Activated B cell treated with CpG ODN at 0.5 μM for 24 hours (primary cell): Measurements from ENCODE around the gene DRC3. TPM values are rescaled to one million over a fixed set of nuclear protein-coding genes. Genes with fewer than 3 reads are reported as not detected.

Experiments used
- ATAC-seq: fragments of 200-7000 bp; cut with Tn5 transposase; one replicate; pipeline ENCODE4 v1.10.0; 2021; ENCODE audit warnings: low read depth, mild to moderate bottlenecking, moderate library complexity
- CTCF ChIA-PET: fragments of 350-600 bp; sonication (Branson Sonifier 250); formaldehyde crosslinking; loops from one replicate; lab custom pipeline; 2021; ENCODE audit warnings: antibody characterized with exemption; lab: Charles Lee
- POLR2A ChIA-PET: fragments of 350-600 bp; sonication (Branson Sonifier 250); formaldehyde crosslinking; loops from one replicate; lab custom pipeline; 2021; ENCODE audit warnings: antibody characterized with exemption; lab: Charles Lee
- DNase-seq: peaks from one replicate; pipeline ENCODE4 v3.0.0; 2022
- H3K27ac Mint-ChIP-seq: one replicate; pipeline ENCODE4 v1.8.0; 2020; ENCODE audit warnings: mixed read lengths
- H3K27me3 Mint-ChIP-seq: one replicate; pipeline ENCODE4 v1.8.0; 2021; ENCODE audit warnings: mixed read lengths
- H3K36me3 Mint-ChIP-seq: one replicate; pipeline ENCODE4 v1.8.0; 2021; ENCODE audit warnings: low read depth, mixed read lengths
- H3K4me1 Mint-ChIP-seq: one replicate; pipeline ENCODE4 v1.8.0; 2021; ENCODE audit warnings: mixed read lengths
- H3K4me3 Mint-ChIP-seq: one replicate; pipeline ENCODE4 v1.8.0; 2020; ENCODE audit warnings: mild to moderate bottlenecking, mixed read lengths
- H3K9me3 Mint-ChIP-seq: one replicate; pipeline ENCODE4 v1.8.0; 2020; ENCODE audit warnings: mixed read lengths
- intact Hi-C: fragments of 100-400 bp; cut with micrococcal nuclease; formaldehyde crosslinking; loops from one replicate; pipeline ENCODE4 v1.15.1; 2024
- total RNA-seq: library from RNA; stranded (reverse); gene quantifications from 2 replicates; pipeline ENCODE4 v1.2.3, GENCODE V29; 2022
- TF ChIP-seq, protein P1 (sequence below): fragments of 200-600 bp; IDR thresholded peaks from one replicate; pipeline ENCODE4 v1.8.0; 2022; ENCODE audit warnings: antibody characterized with exemption, mild to moderate bottlenecking

DRC3 gene
- total RNA-seq, 1 donor from 2014 or later = not detected

DNA sequence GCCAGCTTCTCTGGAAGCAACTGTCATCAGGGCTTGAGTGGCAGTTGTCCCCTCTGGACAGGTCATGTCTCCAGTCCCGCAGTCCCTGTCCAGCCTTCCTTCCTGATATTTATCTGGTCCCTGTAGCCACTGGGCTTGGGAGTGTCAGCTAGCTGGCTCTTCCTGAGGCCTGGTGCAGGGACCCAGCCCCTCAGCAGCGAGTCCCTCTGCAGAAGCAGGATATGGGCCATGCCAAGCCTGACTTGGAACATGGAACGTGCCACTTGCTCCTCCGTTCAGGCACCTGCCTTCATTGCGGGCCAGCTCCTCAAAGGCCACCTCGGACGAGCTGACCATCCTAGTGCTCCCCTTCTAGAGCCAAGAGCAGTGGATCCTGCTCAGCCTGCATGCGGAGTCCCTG, 26.3 kb downstream of the DRC3 start:
- Mint-ChIP-seq H3K36me3 (no peaks in the 10 kb centered on the region), H3K4me3 (no peak overlapping the region), H3K9me3 (no peaks in the 10 kb centered on the region), H3K27ac (no peak overlapping the region), H3K4me1 (peaks cover 9% of the 10 kb centered on the region), H3K27me3 (no peaks in the 10 kb centered on the region)
- ATAC-seq = no peak
- ChIA-PET CTCF (no interaction called here), POLR2A (no interaction called here)
- TF ChIP-seq, protein P1, sequence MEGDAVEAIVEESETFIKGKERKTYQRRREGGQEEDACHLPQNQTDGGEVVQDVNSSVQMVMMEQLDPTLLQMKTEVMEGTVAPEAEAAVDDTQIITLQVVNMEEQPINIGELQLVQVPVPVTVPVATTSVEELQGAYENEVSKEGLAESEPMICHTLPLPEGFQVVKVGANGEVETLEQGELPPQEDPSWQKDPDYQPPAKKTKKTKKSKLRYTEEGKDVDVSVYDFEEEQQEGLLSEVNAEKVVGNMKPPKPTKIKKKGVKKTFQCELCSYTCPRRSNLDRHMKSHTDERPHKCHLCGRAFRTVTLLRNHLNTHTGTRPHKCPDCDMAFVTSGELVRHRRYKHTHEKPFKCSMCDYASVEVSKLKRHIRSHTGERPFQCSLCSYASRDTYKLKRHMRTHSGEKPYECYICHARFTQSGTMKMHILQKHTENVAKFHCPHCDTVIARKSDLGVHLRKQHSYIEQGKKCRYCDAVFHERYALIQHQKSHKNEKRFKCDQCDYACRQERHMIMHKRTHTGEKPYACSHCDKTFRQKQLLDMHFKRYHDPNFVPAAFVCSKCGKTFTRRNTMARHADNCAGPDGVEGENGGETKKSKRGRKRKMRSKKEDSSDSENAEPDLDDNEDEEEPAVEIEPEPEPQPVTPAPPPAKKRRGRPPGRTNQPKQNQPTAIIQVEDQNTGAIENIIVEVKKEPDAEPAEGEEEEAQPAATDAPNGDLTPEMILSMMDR = no peak
- DNase-seq = no peak
- intact Hi-C loops = no loop called here

DNA sequence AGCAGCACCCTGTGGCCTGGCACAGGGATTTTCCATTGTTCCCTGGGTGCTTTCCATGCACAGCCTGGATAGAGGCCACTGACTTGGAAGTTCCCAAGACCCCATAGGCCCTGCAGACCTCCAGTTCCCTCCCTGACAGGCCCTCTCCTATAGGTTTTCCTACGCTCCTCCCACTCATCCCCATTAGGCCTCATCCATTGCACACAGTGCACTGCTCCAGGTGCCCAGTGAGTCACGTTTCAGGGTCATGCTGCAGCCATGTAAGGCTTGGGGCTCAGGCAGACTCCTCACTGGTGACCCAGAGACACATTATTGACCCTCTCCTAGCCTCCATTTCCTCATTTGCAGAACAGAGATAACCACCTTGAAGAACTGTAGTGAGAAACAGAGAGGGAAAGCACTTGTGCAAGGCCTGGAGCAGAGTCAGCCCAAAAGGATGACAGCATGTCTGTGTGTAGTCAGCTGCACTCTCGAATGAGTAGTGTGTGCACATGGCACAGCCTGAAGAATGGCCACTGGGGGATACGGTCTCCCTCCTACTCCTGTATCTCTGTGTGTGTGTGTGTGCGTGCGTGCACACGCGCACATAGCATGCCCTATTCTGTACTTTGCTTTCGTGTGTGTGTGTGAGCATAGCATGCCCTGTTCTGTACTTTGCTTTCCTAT, 26.8 kb downstream of the DRC3 start:
- intact Hi-C loops = no loop called here
- DNase-seq = no peak
- ATAC-seq = no peak
- TF ChIP-seq, protein P1 = no peak
- no peaks in the 10 kb centered on the region for H3K27me3 Mint-ChIP-seq
- no peaks in the 10 kb centered on the region for H3K36me3 Mint-ChIP-seq
- H3K4me3 Mint-ChIP-seq = no peak overlapping the region
- peaks cover 9% of the 10 kb centered on the region for H3K4me1 Mint-ChIP-seq
- no peaks in the 10 kb centered on the region for H3K9me3 Mint-ChIP-seq
- no peak overlapping the region for H3K27ac Mint-ChIP-seq
- CTCF ChIA-PET = no interaction called here
- POLR2A ChIA-PET = no interaction called here

DNA sequence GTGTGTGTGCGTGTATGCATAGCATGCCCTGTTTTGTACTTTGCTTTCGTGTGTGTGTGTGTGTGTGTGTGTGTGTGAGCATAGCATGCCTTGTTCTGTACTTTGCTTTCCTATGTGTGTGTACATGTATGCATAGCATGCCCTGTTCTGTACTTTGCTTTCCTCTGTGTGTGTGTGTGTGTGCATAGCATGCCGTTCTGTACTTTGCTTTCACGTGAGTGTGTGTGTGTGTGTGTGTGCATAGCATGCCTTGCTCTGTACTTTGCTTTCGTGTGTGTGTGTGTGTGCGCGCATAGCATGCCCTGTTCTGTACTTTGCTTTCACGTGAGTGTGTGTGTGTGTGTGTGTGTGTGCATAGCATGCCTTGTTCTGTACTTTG, 27.4 kb downstream of the DRC3 start:
- POLR2A ChIA-PET = no interaction called here
- TF ChIP-seq, protein P1 = no peak

DNA sequence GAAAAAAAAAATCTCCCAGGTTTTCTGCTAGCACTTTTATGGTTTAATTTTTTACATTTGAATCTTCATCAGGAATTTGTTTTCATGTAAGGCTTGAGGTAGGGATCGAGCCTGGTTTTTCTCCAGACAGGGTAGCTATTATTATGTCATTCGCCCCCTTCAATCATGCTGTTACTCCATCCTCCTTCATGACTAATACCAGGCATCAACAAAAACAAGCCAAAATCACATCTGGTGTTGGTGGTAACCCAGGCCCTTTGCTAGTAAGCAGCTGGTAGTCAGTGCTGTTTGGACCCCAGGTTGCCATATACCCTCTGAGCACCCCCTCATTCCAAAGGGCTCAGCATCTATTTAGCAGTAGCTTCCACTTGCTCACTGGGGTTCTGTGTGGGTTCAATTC, 29.5 kb downstream of the DRC3 start:
- Mint-ChIP-seq H3K4me1 (peaks cover 9% of the 10 kb centered on the region), H3K27ac (no peak overlapping the region), H3K27me3 (no peaks in the 10 kb centered on the region), H3K36me3 (peaks cover 11% of the 10 kb centered on the region), H3K9me3 (no peaks in the 10 kb centered on the region), H3K4me3 (no peak overlapping the region)
- CTCF ChIA-PET = no interaction called here
- no peak for ATAC-seq
- POLR2A ChIA-PET = no interaction called here
- TF ChIP-seq, protein P1 = no peak
- DNase-seq = no peak
- intact Hi-C loops = no loop called here

More for the DNA sequence above, 27.4 kb downstream of the DRC3 start:
- ATAC-seq (no peak), DNase-seq (no peak)
- Mint-ChIP-seq H3K4me3 (no peak overlapping the region), H3K4me1 (peaks cover 9% of the 10 kb centered on the region), H3K9me3 (no peaks in the 10 kb centered on the region), H3K36me3 (no peaks in the 10 kb centered on the region), H3K27ac (no peak overlapping the region), H3K27me3 (no peaks in the 10 kb centered on the region)
- intact Hi-C loops = no loop called here
- CTCF ChIA-PET = no interaction called here

DNA sequence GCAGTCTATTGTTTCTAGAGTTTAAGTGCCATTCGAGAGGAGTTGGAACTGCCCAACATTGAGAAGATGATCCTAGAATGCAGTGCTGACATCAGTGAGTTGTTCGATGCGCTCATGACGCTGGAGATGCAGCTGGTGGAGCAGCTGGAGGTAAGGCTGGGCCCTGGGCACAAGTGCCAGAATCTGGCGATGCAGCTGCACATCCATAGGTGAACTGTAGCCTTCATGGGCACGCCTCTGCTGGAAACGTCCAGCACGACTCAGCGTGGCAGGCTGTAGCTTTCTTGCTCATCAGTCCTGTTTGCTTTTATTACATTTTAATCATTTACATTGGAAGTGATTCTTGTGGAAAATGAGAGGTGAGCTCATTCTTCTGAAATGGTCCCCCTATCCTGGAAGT, 31.7 kb downstream of the DRC3 start:
- Mint-ChIP-seq H3K36me3 (peaks cover 29% of the 10 kb centered on the region), H3K4me3 (no peak overlapping the region), H3K9me3 (no peaks in the 10 kb centered on the region), H3K27me3 (no peaks in the 10 kb centered on the region), H3K4me1 (peaks cover 9% of the 10 kb centered on the region), H3K27ac (no peak overlapping the region)
- TF ChIP-seq, protein P1 = no peak
- ChIA-PET CTCF (interaction anchor here (0.7 kb wide), 1 partner anchor 29 kb away, joined by 3 read pairs; no protein-coding TSS in a partner anchor), POLR2A (no interaction called here)
- no peak for DNase-seq
- ATAC-seq = no peak
- intact Hi-C loops = no loop called here
